GM19239 (cell line): Measurements from ENCODE around the gene LPCAT2.

Experiments used
- DNase-seq: peaks from one replicate; pipeline ENCODE4 v3.0.0; 2011; ENCODE audit warnings: low spot score; ENCODE audit not compliant: insufficient read length
- FAIRE-seq: peaks from 2 replicates; lab custom pipeline; 2011; peaks lifted over from hg19 to GRCh38; lab: Jason Lieb, UNC

The LPCAT2 gene

GRCh38 chr16:55501549-55502322, 7.1 kb upstream of the LPCAT2 start:
- FAIRE-seq: no peak
- DNase-seq: no peak

- DNase-seq: no peak
- no peak for FAIRE-seq
Observed at GRCh38 chr16:55502801-55503366, 6.0 kb upstream of the LPCAT2 start.

GRCh38 chr16:55503726-55504550, 4.9 kb upstream of the LPCAT2 start:
- DNase-seq (no peak), FAIRE-seq (no peak)

- no peak for FAIRE-seq
- no peak for DNase-seq
Observed at GRCh38 chr16:55505333-55506015, 3.4 kb upstream of the LPCAT2 start.

GRCh38 chr16:55506083-55506482, 2.8 kb upstream of the LPCAT2 start:
- DNase-seq (no peak), FAIRE-seq (no peak)

- FAIRE-seq: no peak
- DNase-seq: no peak
Observed at GRCh38 chr16:55506708-55507107, 2.2 kb upstream of the LPCAT2 start.

GRCh38 chr16:55508271-55508921, 476 bp upstream of the LPCAT2 start:
- FAIRE-seq (no peak), DNase-seq (no peak)

- no peak for DNase-seq
- FAIRE-seq: no peak
Observed at GRCh38 chr16:55510185-55510805, 1.4 kb downstream of the LPCAT2 start.

GRCh38 chr16:55512941-55513340, 4.1 kb downstream of the LPCAT2 start:
- DNase-seq (no peak), FAIRE-seq (no peak)

- no peak for DNase-seq
- no peak for FAIRE-seq
Observed at GRCh38 chr16:55513616-55514015, 4.7 kb downstream of the LPCAT2 start.

- FAIRE-seq (no peak), DNase-seq (no peak)
Observed at GRCh38 chr16:55515111-55515510, 6.2 kb downstream of the LPCAT2 start.

- DNase-seq: no peak
- FAIRE-seq: no peak
Observed at GRCh38 chr16:55521792-55522191, 12.9 kb downstream of the LPCAT2 start.

- no peak for FAIRE-seq
- no peak for DNase-seq
Observed at GRCh38 chr16:55526441-55526840, 17.6 kb downstream of the LPCAT2 start.

GRCh38 chr16:55527885-55528284, 19.0 kb downstream of the LPCAT2 start:
- DNase-seq (no peak), FAIRE-seq (no peak)

- FAIRE-seq: no peak
- DNase-seq: no peak
Observed at GRCh38 chr16:55529018-55529417, 20.1 kb downstream of the LPCAT2 start.

GRCh38 chr16:55530316-55530856, 21.5 kb downstream of the LPCAT2 start:
- DNase-seq (no peak), FAIRE-seq (no peak)

GRCh38 chr16:55532227-55532626, 23.4 kb downstream of the LPCAT2 start:
- FAIRE-seq (no peak), DNase-seq (no peak)

- FAIRE-seq (no peak), DNase-seq (no peak)
Observed at GRCh38 chr16:55534756-55535155, 25.9 kb downstream of the LPCAT2 start.

- FAIRE-seq: no peak
Observed at GRCh38 chr16:55539049-55539448, 30.2 kb downstream of the LPCAT2 start.

More at GRCh38 chr16:55539049-55539448, 30.2 kb downstream of the LPCAT2 start:
- DNase-seq: no peak
